Fibroblast of upper back skin (primary cell): ENCODE results near the gene SLC27A2.
A peak's percentile ranks its signal among the peaks of the same experiment; 100 is the strongest.
"Not testable (repeated sequence)": the region's sequence is repeated elsewhere in the genome, so short reads cannot be mapped to it uniquely, and the experiment has no call there.

Source experiments
- DNase-seq: peaks from one replicate; pipeline ENCODE4 v3.0.0-alpha.2; 2013

SLC27A2 gene

GRCh38 chr15:50181969-50182218 is at the start of gene SLC27A2:
SLC27A2 (plus strand) TSS chr15:50182196; CDS start chr15:50182428, 232 bp downstream.
- no peak for DNase-seq

DNA sequence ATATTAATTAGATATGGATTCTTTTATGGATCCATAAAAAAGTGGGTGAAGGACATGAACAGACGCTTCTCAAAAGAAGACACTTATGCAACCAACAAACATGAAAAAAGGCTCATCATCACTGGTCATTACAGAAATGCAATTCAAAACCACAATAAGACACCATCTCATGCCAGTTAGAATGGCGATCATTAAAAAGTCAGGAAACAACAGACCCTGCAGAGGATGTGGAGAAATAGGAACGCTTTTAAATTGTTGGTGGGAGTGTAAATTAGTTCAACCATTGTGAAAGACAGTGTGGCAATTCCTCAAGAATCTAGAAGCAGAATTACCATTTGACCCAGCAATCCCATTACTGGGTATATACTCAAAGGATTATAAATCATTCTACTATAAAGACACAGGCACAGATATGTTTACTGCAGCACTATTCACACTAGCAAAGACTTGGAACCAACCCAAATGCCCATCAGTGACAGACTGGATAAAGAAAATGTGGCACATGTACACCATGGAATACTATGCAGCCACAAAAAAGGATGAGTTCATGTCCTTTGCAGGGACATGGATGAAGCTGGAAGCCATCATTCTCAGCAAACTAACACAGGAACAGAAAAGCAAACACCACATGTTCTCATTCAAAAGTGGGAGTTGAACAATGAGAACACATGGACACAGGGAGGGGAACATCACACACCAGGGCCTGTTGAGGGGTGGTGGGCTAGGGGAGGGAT is 49.6 kb upstream of the SLC27A2 start:
- DNase-seq = not testable (repeated sequence)

DNA sequence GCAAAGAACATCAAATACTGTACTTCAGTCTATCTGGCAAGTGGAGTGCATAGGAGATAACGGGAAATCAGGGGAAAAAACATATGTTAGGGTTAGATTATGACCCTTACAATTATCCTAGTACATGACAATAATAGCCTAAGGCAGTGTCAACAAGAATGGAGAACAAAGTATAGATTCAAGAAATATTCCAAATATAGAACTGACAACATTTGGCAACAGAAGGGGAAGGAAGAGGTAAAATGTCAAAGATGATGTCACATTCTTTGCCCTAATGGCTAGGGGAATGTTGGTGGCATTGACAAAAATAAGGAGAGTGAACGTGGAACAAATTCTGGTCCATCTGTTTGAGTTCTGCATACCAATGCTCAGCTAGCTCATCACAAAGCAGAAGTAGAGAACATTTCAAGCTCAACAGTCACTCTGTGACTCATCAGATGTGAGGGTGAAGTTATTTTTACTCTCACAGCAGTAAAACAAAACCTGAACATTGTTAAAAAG is 47.4 kb upstream of the SLC27A2 start:
- DNase-seq = no peak

DNA sequence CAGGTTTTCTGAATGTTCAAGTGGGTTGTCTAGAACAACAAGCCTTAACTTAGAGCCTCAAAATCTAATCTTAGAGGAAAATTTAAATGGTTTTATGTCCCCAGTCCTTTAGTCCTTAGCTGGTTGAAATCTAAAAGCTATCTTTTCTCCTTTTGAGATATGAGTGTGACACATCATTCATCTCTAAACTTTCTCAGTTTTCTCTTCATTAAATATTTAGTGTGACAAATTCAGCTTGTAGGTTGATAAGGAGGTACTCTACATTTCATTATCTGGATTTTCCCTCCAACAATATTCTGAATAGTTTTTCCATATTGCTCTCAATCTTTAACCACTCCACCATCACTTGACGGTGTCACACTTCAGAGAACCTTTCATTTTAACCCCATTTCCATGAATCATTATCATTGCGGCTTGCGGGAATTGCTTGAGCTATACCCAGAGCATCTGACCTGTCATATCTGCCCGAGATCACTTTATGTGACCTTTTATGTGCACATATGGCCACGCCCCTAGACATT is 46.9 kb upstream of the SLC27A2 start:
- no peak for DNase-seq

DNA sequence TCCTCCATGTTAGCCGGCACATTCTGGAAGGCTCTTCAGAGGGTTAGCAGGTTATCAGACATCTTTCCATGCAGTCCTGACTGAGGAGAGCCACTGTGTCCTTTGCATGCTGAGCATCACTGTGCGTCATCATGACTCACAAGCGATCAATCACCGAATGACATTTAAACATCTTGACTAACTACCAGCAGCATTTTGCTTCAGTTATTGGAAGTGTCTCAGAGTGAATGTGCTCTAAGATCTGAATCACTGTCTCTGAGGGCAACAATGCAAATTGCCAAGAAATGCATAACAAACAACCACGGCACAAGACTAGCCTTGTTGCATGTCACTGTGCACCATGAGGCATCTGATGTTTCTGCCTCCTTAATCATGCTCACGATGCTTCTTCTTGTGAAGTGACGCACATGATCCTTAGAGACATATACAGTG is 44.6 kb upstream of the SLC27A2 start:
- DNase-seq = peak; percentile 93

DNA sequence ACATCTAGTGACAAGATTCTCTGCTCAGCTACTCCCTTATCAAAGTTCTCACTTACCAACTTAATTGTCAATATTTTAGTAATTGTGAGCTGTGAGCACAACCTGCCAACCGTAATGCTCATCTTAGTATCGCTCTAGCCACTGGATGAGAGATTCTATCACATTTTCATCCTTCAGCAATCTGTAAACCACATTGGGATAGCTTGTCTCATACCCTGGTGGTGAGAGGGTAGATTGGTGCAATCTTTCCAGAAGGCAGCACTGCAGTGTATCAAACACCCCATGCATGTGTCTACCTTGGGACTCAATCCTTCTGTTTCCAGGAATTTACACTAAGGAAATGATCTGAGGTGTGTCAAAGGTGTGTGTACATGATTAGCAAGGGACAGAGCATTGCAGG is 44.1 kb upstream of the SLC27A2 start:
- no peak for DNase-seq

DNA sequence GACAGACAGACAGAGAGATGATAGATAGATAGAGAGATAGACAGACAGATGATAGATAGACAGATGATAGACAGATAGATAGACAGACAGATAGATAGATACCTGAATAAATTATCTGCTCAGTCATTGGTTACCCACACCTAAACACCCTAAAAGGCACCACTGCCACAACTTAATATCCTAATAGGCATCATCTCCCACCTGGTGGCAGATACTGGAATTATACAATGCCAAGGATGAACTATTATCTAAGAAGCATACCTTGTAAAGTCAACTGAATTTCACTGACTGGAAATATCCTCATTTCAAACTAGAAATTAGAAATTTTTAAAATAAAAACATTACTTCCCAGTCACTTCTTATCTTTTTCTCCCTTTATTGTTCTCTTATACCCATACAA is 43.6 kb upstream of the SLC27A2 start:
- DNase-seq = no peak

- no peak for DNase-seq
Observed at GRCh38 chr15:50140098-50140497, 41.9 kb upstream of the SLC27A2 start.

DNA sequence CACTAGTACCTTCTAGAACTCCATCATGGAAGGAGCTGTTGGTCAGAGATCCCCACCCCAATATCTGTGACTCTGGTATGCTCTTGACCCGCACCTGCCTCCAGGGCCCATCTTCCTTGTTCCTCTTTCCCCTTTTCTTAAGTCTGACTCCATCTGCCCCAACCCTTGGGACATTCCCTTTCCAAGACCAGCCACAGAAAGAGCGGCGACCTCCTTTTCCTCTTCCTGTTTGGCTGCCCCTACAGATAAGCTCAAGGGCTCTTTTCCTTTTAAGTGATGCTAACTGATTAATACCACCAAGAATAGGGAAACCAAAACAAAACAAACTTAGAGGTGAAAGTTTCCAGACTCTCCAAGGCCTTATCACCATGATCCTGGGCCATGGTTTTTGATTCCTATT is 41.0 kb upstream of the SLC27A2 start:
- DNase-seq = no peak

GRCh38 chr15:50141856-50142255 is 40.1 kb upstream of the SLC27A2 start:
- no peak for DNase-seq

GRCh38 chr15:50143255-50143860 is 38.6 kb upstream of the SLC27A2 start:
- DNase-seq = no peak

DNA sequence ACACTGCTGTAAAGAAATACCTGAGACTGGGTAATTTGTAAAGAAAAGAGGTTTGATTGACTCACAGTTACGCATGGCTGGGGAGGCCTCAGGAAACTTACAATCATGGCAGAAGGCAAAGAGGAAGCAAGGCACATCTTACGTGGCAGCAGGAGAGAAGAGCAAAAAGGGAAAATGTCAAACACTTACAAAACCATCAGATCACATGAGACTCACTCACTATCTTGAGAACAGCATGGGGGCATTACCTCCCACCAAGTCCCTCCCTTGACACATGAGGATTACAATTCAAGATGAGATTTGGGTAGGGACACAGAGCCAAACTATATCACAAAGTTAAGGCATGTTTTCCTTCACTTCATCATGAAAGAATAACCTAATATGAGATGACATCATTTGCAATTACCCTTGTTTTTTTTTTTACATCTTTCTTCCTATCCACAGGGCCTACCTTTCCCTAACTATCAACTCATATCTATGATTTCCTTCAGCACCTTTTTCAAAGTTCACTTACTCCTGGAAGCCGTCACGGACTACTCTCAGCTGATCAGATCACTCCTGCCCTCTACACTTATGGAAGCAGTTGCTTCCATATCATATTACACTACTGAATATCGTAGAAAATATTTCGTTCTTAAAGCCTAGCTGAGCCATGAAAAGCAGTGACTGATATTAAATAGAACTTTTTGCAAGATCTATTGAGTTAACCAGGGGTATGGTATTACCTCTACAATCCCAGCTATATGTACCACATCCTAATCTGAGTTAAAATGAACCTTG is 37.5 kb upstream of the SLC27A2 start:
- DNase-seq = no peak

GRCh38 chr15:50145451-50145872 is 36.5 kb upstream of the SLC27A2 start:
- DNase-seq = peak; percentile 88

DNA sequence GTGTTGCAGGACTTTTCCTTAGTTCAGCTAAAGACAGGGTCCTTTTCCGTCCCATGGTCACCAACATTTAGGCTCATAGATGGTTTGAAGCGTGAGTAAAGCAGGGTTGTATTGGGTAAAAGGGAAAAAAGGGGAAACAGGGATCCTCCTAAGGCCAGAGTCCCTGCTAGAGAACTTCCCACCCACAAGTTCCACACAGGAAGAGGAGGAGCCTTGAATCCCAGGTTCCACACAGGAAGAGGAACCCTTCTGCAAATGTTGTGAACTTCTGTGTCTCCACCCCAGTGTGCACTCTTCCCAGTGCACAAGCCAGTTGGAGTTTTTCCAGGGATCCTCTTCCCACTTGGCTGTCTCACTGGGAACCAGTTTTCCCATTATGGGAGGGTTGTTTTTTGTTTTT is 35.4 kb upstream of the SLC27A2 start:
- DNase-seq = no peak

GRCh38 chr15:50148362-50148963 is 33.5 kb upstream of the SLC27A2 start:
- DNase-seq = peak; percentile 73

- DNase-seq = no peak
Observed at GRCh38 chr15:50149090-50149489, 32.9 kb upstream of the SLC27A2 start.

GRCh38 chr15:50150349-50150748 is 31.6 kb upstream of the SLC27A2 start:
- no peak for DNase-seq

DNA sequence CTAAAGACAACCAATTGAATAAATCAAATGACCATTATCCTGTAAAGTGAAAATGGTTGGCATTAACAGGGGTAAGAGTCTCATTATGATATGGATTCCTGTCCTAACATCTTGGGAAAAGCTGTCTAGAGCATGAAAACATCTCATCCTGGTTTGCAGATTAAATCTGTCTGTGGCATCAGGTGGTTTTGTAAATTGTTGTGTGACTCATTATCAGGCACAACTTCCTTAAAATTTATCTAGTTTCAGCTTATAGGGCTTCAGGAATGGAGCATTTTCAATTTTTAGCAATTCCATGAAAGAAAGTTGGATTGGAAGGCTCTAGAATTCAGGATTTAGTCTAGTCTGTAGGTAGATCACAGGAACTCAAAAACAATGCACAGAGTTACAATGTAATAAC is 31.1 kb upstream of the SLC27A2 start:
- DNase-seq = no peak

DNA sequence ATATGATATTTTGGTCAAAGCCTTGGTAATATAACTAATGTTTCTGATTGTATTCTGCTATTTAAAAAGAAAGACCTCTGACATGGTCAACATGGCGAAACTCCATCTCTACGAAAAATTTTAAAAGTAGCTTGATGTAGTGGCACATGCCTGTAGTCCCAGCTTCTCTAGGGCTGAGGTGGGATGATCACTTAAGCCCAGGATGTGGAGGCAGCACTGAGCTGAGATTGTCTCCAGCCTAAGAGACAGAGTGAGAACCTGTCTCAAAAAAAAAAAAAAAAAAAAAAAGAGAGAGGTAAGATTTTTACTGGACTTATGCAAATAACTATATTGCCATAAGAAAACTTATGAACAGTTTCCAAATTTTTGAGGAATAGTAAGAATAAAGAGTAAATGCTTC is 30.5 kb upstream of the SLC27A2 start:
- no peak for DNase-seq

DNA sequence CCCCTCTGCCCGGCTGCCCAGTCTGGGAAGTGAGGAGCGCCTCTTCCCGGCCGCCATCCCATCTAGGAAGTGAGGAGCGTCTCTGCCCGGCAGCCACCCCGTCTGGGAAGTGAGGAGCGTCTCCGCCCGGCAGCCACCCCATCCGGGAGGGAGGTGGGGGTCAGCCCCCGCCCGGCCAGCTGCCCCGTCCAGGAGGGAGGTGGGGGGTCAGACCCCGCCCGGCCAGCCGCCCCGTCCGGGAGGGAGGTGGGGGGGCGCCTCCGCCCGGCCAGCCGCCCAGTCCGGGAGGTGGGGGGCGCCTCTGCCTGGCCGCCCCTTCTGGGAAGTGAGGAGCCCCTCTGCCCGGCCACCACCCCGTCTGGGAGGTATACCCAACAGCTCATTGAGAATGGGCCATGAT is 23.8 kb upstream of the SLC27A2 start:
- not testable (repeated sequence) for DNase-seq

- peak; percentile 37 for DNase-seq
Observed at GRCh38 chr15:50162969-50163718, 18.9 kb upstream of the SLC27A2 start.

DNA sequence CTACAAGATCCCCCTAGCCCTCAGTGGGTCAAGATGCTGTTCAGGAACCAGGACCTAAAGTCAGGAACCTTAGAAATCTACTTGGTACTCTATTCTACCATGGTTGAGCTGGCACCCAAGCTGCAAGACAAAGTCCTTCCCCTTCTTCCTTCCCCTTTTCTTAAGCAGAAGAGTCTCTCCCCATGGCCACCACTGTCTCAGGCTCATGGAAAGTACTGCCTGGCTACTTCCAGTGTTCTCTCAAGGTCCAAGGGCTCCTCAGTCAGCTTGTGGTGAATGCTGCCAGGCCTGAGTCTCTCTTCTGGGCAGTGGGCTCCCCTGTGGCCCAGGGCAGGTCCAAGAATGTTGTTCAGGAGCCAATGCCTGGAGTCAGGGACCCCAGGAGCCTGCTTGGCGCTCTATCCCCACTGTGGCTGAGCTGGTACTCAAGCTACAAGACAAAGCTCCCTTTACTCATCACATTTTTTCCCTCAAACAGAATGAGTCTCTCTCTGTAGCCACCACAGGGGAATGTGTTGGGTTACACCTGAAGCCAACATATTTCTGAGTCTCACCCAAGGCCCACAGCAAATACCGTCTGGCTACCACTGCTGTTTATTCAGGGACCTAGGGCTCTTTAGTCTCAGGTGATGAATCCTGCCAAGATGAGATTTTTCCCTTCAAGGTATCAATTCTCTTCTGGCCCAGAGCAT is 18.1 kb upstream of the SLC27A2 start:
- no peak for DNase-seq
